GM12878 (cell line): ENCODE data around the gene ZYG11A. TPM values are rescaled to one million over a fixed set of nuclear protein-coding genes. Genes with fewer than 3 reads are reported as not detected.

ENCODE experiments used
- ATAC-seq: fragments of 200-7000 bp; cut with Tn5 transposase; 3 replicates; pipeline ENCODE4 v1.9.1; 2020; ENCODE audit warnings: mild to moderate bottlenecking, moderate library complexity
- BruUV-seq: library from RNA; stranded (reverse); fragments of 400-500 nt; replicated peaks from 2 replicates; lab custom pipeline; 2021; lab: Mats Ljungman, UMichigan
- CTCF ChIA-PET: fragments of 300-600 bp; sonication (Branson Sonifier 250); formaldehyde crosslinking; extraction: SDS; loops from one replicate; lab custom pipeline; 2021; ENCODE audit warnings: inconsistent platforms; lab: Yijun Ruan, JAX
- POLR2A ChIA-PET: fragments of 350-600 bp; formaldehyde crosslinking; extraction: SDS; loops from one replicate; lab custom pipeline; 2021; ENCODE audit warnings: inconsistent platforms; lab: Charles Lee
- RAD21 ChIA-PET: fragments of 300-600 bp; sonication (Branson Sonifier 250); formaldehyde crosslinking; loops from one replicate; lab custom pipeline; 2023; ENCODE audit warnings: antibody characterized with exemption; ENCODE audit not compliant: unreplicated experiment; lab: Charles Lee
- SMC1A ChIA-PET: fragments of 300-600 bp; sonication (Branson Sonifier 250); formaldehyde crosslinking; loops from one replicate; lab custom pipeline; 2023; ENCODE audit not compliant: unreplicated experiment, uncharacterized antibody; lab: Charles Lee
- DNase-seq: peaks from one replicate; pipeline ENCODE4 v3.0.0-alpha.2; 2011; ENCODE audit warnings: low read depth, low spot score
- FAIRE-seq: peaks from 3 replicates; lab custom pipeline; 2011; peaks lifted over from hg19 to GRCh38; lab: Jason Lieb, UNC
- H2AFZ ChIP-seq: 2 replicates; pipeline ENCODE4 v1.6.0; 2011; ENCODE audit warnings: low read depth, low read length, control low read depth; ENCODE audit not compliant: control insufficient read depth
- H3K27ac ChIP-seq: 2 replicates; pipeline ENCODE4 v1.5.1; 2011; ENCODE audit warnings: control low read depth; ENCODE audit not compliant: control insufficient read depth, insufficient read depth
- H3K27me3 ChIP-seq, 2 experiments: replicated peaks in 1 of 2; 2 replicates each; pipeline versions ENCODE4 v1.6.0 to v1.6.1; 2011; ENCODE audit warnings: low read length in 1 of 2; ENCODE audit not compliant: control insufficient read depth in 2 of 2, insufficient read depth in 2 of 2
- H3K36me3 ChIP-seq, 2 experiments: 2 replicates each; pipeline ENCODE4 v1.5.1; 2011; ENCODE audit warnings: low read length in 1 of 2; ENCODE audit not compliant: control insufficient read depth in 2 of 2, insufficient read depth in 2 of 2
- H3K4me1 ChIP-seq: 2 replicates; pipeline ENCODE4 v1.6.1; 2011; ENCODE audit warnings: mild to moderate bottlenecking, low read length, moderate library complexity, mixed read lengths; ENCODE audit not compliant: control insufficient read depth, insufficient read depth
- H3K4me2 ChIP-seq: 2 replicates; pipeline ENCODE4 v1.6.0; 2011; ENCODE audit warnings: control low read depth; ENCODE audit not compliant: control insufficient read depth, insufficient read depth
- H3K4me3 ChIP-seq: fragments of 200-600 bp; sonication (generic); 2 replicates; pipeline ENCODE4 v1.5.1; 2016
- H3K79me2 ChIP-seq: 2 replicates; pipeline ENCODE4 v1.6.0; 2011; ENCODE audit warnings: low read length; ENCODE audit not compliant: control insufficient read depth, insufficient read depth
- H3K9ac ChIP-seq: 2 replicates; pipeline ENCODE4 v1.8.0; 2011; ENCODE audit warnings: low read length, control low read depth, mixed read lengths; ENCODE audit not compliant: control insufficient read depth, insufficient read depth
- H3K9me3 ChIP-seq: replicated peaks from 3 replicates; pipeline ENCODE4 v1.5.1; 2011; ENCODE audit warnings: mild to moderate bottlenecking, low read length; ENCODE audit not compliant: control insufficient read depth, insufficient read depth
- H4K20me1 ChIP-seq: 2 replicates; pipeline ENCODE4 v1.6.0; 2011; ENCODE audit not compliant: control insufficient read depth, insufficient read depth
- CHD2 ChIP-seq: IDR thresholded peaks from 2 replicates; pipeline ENCODE4 v1.6.1; 2011; ENCODE audit warnings: low read depth, low read length, improper control_type of control experiment, borderline replicate concordance
- CHD4 ChIP-seq: fragments of 200-600 bp; sonication (generic); IDR thresholded peaks from 2 replicates; pipeline ENCODE4 v1.6.1; 2016; ENCODE audit warnings: mild to moderate bottlenecking
- FOS ChIP-seq: IDR thresholded peaks from 3 replicates; pipeline ENCODE4 v1.6.1; 2011; ENCODE audit warnings: borderline replicate concordance; ENCODE audit not compliant: insufficient read length; ENCODE audit errors: extremely low read depth
- KDM1A ChIP-seq: fragments of 200-600 bp; sonication (generic); IDR thresholded peaks from 2 replicates; pipeline ENCODE4 v1.6.1; 2016; ENCODE audit warnings: borderline replicate concordance
- RAD51 ChIP-seq: fragments of 450-650 bp; IDR thresholded peaks from 2 replicates; pipeline ENCODE4 v1.6.1; 2016; ENCODE audit warnings: moderate library complexity, mild to moderate bottlenecking, inconsistent platforms
- TBL1XR1 ChIP-seq: IDR thresholded peaks from 2 replicates; pipeline ENCODE4 v1.6.1; 2012; ENCODE audit warnings: low read depth, low read length, improper control_type of control experiment
- ZNF24 ChIP-seq: fragments of 450-650 bp; IDR thresholded peaks from 2 replicates; pipeline ENCODE4 v1.6.1; 2017; ENCODE audit warnings: antibody characterized with exemption, mild to moderate bottlenecking
- WGBS: methylation state at CpG from one replicate; pipeline ENCODE4 v1.1.6; 2016; ENCODE audit warnings: low lambda C conversion rate; ENCODE audit not compliant: insufficient replicate concordance, insufficient coverage; ENCODE audit errors: missing lambda C conversion rate; 5-methylcytosine and 5-hydroxymethylcytosine counted together
- in situ Hi-C: fragments of 300-500 bp; cut with MboI; formaldehyde crosslinking; loops from 9 replicates; pipeline ENCODE4 v1.14.3; 2018; ENCODE audit warnings: mixed read lengths
- intact Hi-C: fragments of 100-400 bp; cut with micrococcal nuclease; formaldehyde crosslinking; loops from one replicate; pipeline ENCODE4 v1.14.2; 2022; ENCODE audit not compliant: unreplicated experiment
- polyA plus RNA-seq, 11 experiments: library from polyadenylated mRNA; depleted of rRNA in 4 of 11; unstranded in 6 of 11; stranded (reverse) in 5 of 11; fragments of >200 nt; fragmentation: Nextera tagmentation in 4 of 11; fragmentation: Illumina TruSeq in 1 of 11; extraction: Ambion mirVana in 4 of 11; extraction: Trizol in 1 of 11; gene quantifications; 1 replicate in 1 of 11; 2 replicates in 10 of 11; pipeline versions ENCODE4 v1.2.1 to v1.2.3, GENCODE V29; 2011 to 2016; ENCODE audit warnings: inconsistent platforms in 2 of 11, missing spikeins in 2 of 11, low read depth in 1 of 11
- total RNA-seq, 4 experiments: library from RNA; depleted of rRNA in 3 of 4; stranded (reverse); fragments of >200 nt in 3 of 4; fragmentation: Illumina TruSeq in 1 of 4; extraction: Trizol in 1 of 4; gene quantifications; 2 replicates each; pipeline versions ENCODE4 v1.2.1 to v1.2.3, GENCODE V29; 2013 to 2021
- TF ChIP-seq, protein P1 (sequence below): fragments of 450-650 bp; formaldehyde crosslinking; IDR thresholded peaks from 2 replicates; pipeline ENCODE4 v1.4.0; 2020; ENCODE audit warnings: mild to moderate bottlenecking, moderate library complexity
- TF ChIP-seq, protein P2 (sequence below): IDR thresholded peaks from 2 replicates; pipeline ENCODE4 v1.6.1; 2012; ENCODE audit warnings: low read length, inconsistent platforms
- TF ChIP-seq, protein P3 (sequence below): IDR thresholded peaks from 2 replicates; pipeline ENCODE4 v1.6.1; 2012; ENCODE audit warnings: low read depth, low read length, improper control_type of control experiment
- TF ChIP-seq, protein P4 (sequence below): fragments of 450-650 bp; IDR thresholded peaks from 2 replicates; pipeline ENCODE4 v1.6.1; 2018; ENCODE audit warnings: mild to moderate bottlenecking, low read depth, moderate library complexity; ENCODE audit not compliant: partially characterized antibody

ZYG11A gene
- total and polyA plus RNA-seq, 10 of the 15 experiments (the other 5 are each of a cell fraction or from before 2014, with no cell fraction given), result 0.22 to 6.4 (median 0.68) TPM

DNA sequence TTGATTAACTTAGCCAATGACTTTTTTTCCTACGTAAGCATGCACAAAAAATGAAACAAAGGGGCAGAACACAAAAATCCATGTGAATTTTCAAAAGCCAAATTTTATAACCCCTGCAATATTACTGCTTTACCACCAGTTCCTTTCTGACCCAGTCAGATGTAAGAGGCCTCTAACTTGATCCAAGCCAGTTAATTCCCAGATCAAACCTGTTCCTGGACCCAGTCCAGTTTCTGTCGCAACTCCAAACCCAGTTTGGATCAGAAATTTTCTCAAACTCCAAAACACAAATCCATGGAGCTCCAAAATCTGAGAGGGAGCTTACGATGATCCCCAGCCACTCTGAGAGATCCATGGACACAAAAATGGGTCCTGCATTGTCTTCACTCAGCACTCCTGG, 7.8 kb upstream of the ZYG11A start:
- Histone ChIP-seq H3K9ac (no peak overlapping the region), H3K36me3 (no peaks in the 10 kb centered on the region), H3K9me3 (no peaks in the 10 kb centered on the region), H3K79me2 (no peaks in the 10 kb centered on the region)
- SMC1A ChIA-PET, result no interaction called here
- in situ Hi-C loops, result no loop called here
- no peak for ATAC-seq
- RAD21 ChIA-PET, result no interaction called here
- BruUV-seq, result no TSS peak
- WGBS, result 75% methylated on average over 3 of the region's 3 CpGs
- TF ChIP-seq FOS, result no peak
- TF ChIP-seq, protein P1, sequence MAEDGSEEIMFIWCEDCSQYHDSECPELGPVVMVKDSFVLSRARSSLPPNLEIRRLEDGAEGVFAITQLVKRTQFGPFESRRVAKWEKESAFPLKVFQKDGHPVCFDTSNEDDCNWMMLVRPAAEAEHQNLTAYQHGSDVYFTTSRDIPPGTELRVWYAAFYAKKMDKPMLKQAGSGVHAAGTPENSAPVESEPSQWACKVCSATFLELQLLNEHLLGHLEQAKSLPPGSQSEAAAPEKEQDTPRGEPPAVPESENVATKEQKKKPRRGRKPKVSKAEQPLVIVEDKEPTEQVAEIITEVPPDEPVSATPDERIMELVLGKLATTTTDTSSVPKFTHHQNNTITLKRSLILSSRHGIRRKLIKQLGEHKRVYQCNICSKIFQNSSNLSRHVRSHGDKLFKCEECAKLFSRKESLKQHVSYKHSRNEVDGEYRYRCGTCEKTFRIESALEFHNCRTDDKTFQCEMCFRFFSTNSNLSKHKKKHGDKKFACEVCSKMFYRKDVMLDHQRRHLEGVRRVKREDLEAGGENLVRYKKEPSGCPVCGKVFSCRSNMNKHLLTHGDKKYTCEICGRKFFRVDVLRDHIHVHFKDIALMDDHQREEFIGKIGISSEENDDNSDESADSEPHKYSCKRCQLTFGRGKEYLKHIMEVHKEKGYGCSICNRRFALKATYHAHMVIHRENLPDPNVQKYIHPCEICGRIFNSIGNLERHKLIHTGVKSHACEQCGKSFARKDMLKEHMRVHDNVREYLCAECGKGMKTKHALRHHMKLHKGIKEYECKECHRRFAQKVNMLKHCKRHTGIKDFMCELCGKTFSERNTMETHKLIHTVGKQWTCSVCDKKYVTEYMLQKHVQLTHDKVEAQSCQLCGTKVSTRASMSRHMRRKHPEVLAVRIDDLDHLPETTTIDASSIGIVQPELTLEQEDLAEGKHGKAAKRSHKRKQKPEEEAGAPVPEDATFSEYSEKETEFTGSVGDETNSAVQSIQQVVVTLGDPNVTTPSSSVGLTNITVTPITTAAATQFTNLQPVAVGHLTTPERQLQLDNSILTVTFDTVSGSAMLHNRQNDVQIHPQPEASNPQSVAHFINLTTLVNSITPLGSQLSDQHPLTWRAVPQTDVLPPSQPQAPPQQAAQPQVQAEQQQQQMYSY (CRISPR knock-in tag), result no peak
- no peak for TF ChIP-seq CHD4
- TF ChIP-seq, protein P2, sequence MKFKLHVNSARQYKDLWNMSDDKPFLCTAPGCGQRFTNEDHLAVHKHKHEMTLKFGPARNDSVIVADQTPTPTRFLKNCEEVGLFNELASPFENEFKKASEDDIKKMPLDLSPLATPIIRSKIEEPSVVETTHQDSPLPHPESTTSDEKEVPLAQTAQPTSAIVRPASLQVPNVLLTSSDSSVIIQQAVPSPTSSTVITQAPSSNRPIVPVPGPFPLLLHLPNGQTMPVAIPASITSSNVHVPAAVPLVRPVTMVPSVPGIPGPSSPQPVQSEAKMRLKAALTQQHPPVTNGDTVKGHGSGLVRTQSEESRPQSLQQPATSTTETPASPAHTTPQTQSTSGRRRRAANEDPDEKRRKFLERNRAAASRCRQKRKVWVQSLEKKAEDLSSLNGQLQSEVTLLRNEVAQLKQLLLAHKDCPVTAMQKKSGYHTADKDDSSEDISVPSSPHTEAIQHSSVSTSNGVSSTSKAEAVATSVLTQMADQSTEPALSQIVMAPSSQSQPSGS, result no peak
- no peak for TF ChIP-seq ZNF24
- no peak for TF ChIP-seq KDM1A
- TF ChIP-seq RAD51, result no peak
- no peak for TF ChIP-seq CHD2
- no peak for TF ChIP-seq TBL1XR1
- TF ChIP-seq, protein P3, sequence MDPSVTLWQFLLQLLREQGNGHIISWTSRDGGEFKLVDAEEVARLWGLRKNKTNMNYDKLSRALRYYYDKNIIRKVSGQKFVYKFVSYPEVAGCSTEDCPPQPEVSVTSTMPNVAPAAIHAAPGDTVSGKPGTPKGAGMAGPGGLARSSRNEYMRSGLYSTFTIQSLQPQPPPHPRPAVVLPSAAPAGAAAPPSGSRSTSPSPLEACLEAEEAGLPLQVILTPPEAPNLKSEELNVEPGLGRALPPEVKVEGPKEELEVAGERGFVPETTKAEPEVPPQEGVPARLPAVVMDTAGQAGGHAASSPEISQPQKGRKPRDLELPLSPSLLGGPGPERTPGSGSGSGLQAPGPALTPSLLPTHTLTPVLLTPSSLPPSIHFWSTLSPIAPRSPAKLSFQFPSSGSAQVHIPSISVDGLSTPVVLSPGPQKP, result no peak
- TF ChIP-seq, protein P4, sequence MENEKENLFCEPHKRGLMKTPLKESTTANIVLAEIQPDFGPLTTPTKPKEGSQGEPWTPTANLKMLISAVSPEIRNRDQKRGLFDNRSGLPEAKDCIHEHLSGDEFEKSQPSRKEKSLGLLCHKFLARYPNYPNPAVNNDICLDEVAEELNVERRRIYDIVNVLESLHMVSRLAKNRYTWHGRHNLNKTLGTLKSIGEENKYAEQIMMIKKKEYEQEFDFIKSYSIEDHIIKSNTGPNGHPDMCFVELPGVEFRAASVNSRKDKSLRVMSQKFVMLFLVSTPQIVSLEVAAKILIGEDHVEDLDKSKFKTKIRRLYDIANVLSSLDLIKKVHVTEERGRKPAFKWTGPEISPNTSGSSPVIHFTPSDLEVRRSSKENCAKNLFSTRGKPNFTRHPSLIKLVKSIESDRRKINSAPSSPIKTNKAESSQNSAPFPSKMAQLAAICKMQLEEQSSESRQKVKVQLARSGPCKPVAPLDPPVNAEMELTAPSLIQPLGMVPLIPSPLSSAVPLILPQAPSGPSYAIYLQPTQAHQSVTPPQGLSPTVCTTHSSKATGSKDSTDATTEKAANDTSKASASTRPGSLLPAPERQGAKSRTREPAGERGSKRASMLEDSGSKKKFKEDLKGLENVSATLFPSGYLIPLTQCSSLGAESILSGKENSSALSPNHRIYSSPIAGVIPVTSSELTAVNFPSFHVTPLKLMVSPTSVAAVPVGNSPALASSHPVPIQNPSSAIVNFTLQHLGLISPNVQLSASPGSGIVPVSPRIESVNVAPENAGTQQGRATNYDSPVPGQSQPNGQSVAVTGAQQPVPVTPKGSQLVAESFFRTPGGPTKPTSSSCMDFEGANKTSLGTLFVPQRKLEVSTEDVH, result no peak
- TF ChIP-seq, all 136 proteins: peak for 0
- Histone ChIP-seq H3K4me2 (no peak overlapping the region), H3K27ac (no peak overlapping the region), H3K27me3 (no peaks in the 10 kb centered on the region), H4K20me1 (no peaks in the 10 kb centered on the region), H3K4me3 (no peak overlapping the region), H3K4me1 (no peaks in the 10 kb centered on the region), H2AFZ (no peak overlapping the region)
- DNase-seq (no peak), FAIRE-seq (no peak)
- POLR2A ChIA-PET, result no interaction called here
- CTCF ChIA-PET, result no interaction called here
- intact Hi-C loops, result no loop called here
